GM12801 (cell line): ENCODE measurements around the gene IP6K3.

Experiments used
- CTCF ChIP-seq: IDR thresholded peaks from one replicate; pipeline ENCODE4 v1.5.1; 2011; ENCODE audit warnings: control low read depth; ENCODE audit not compliant: insufficient read length; ENCODE audit errors: extremely low read depth

IP6K3 gene

GRCh38 chr6:33769248-33769821 is 22.6 kb upstream of the IP6K3 start:
- no peak for TF ChIP-seq CTCF

- TF ChIP-seq CTCF, result no peak
These were observed 22.0 kb upstream of the IP6K3 start for GRCh38 chr6:33768644-33769120.

GRCh38 chr6:33766921-33767907 is 20.5 kb upstream of the IP6K3 start:
- TF ChIP-seq CTCF, result no peak

- no peak for TF ChIP-seq CTCF
These were observed 18.7 kb upstream of the IP6K3 start for GRCh38 chr6:33765368-33765767.

GRCh38 chr6:33764036-33764435 is 17.3 kb upstream of the IP6K3 start:
- TF ChIP-seq CTCF, result no peak

- TF ChIP-seq CTCF, result no peak
These were observed 16.8 kb upstream of the IP6K3 start for GRCh38 chr6:33763483-33763882.

- TF ChIP-seq CTCF, result no peak
These were observed 16.0 kb upstream of the IP6K3 start for GRCh38 chr6:33762713-33763112.
